B cell (primary cell): ENCODE data around the gene ERRFI1. TPM values are rescaled to one million over a fixed set of nuclear protein-coding genes. Genes with fewer than 3 reads are reported as not detected.

Experiments
- ATAC-seq: fragments of 200-7000 bp; cut with Tn5 transposase; one replicate; pipeline ENCODE4 v1.10.0; 2021; ENCODE audit warnings: low read depth, mild to moderate bottlenecking, moderate number of reproducible peaks, moderate library complexity
- CTCF ChIA-PET: fragments of 350-600 bp; sonication (Branson Sonifier 250); formaldehyde crosslinking; loops from one replicate; lab custom pipeline; 2021; ENCODE audit warnings: antibody characterized with exemption, inconsistent platforms; lab: Charles Lee
- POLR2A ChIA-PET: fragments of 350-600 bp; sonication (Branson Sonifier 250); formaldehyde crosslinking; loops from one replicate; lab custom pipeline; 2021; ENCODE audit warnings: antibody characterized with exemption; lab: Charles Lee
- DNase-seq: peaks from one replicate; pipeline ENCODE4 v3.0.0; 2013
- H2AFZ ChIP-seq: 2 replicates; pipeline ENCODE4 v1.6.1; 2012; ENCODE audit warnings: mild to moderate bottlenecking, low read depth, low read length; ENCODE audit not compliant: insufficient read depth, poor library complexity, severe bottlenecking
- H3K27ac ChIP-seq, 2 donors: 1 replicate in 1 of 2; 2 replicates in 1 of 2; pipeline ENCODE4 v1.5.1; 2012 to 2013; ENCODE audit warnings: low read length in 2 of 2, mild to moderate bottlenecking in 2 of 2, moderate library complexity in 1 of 2
- H3K27me3 ChIP-seq, 4 experiments: fragments of 200-600 bp in 1 of 4; sonication (generic) in 1 of 4; replicated peaks in 1 of 4; 1 replicate in 2 of 4; 2 replicates in 2 of 4; pipeline versions ENCODE4 v1.6.1 to v1.7.0; 2013 to 2016; ENCODE audit warnings: low read length in 3 of 4, mild to moderate bottlenecking in 2 of 4, mixed read lengths in 1 of 4, moderate library complexity in 1 of 4; ENCODE audit not compliant: insufficient read depth in 4 of 4, control insufficient read depth in 3 of 4; ENCODE audit errors: control extremely low read depth in 1 of 4
- H3K36me3 ChIP-seq, 2 experiments: replicated peaks in 1 of 2; 1 replicate in 1 of 2; 2 replicates in 1 of 2; pipeline versions ENCODE4 v1.6.1 to v1.7.1; 2013; ENCODE audit warnings: low read length in 1 of 2; ENCODE audit not compliant: insufficient read depth in 2 of 2, control insufficient read depth in 1 of 2; ENCODE audit errors: control extremely low read depth in 1 of 2, extremely low read depth in 1 of 2
- H3K4me1 ChIP-seq, 2 donors: fragments of 200-600 bp in 1 of 2; sonication (generic) in 1 of 2; 1 replicate in 1 of 2; 2 replicates in 1 of 2; pipeline versions ENCODE4 v1.5.1 to v1.6.1; 2013 to 2017; ENCODE audit warnings: low read length in 2 of 2; ENCODE audit not compliant: control insufficient read depth in 2 of 2, insufficient read depth in 2 of 2
- H3K4me2 ChIP-seq: replicated peaks from 2 replicates; pipeline ENCODE3; 2012; ENCODE audit warnings: mild to moderate bottlenecking, low read depth, low read length; ENCODE audit not compliant: poor library complexity, severe bottlenecking
- H3K4me3 ChIP-seq, 5 experiments: fragments of 200-600 bp in 1 of 5; sonication (generic) in 1 of 5; 1 replicate in 3 of 5; 2 replicates in 2 of 5; pipeline versions ENCODE4 v1.5.1 to v1.7.0; 2011 to 2016; ENCODE audit warnings: low read length in 4 of 5, mild to moderate bottlenecking in 4 of 5, low read depth in 2 of 5, control low read depth in 1 of 5, moderate library complexity in 1 of 5; ENCODE audit not compliant: insufficient read depth in 1 of 5; ENCODE audit errors: control extremely low read depth in 1 of 5, extremely low read depth in 1 of 5
- H3K79me2 ChIP-seq: fragments of 200-600 bp; sonication (generic); one replicate; pipeline ENCODE4 v1.6.0; 2016; ENCODE audit warnings: low read length; ENCODE audit not compliant: control insufficient read depth, insufficient read depth
- H3K9ac ChIP-seq: fragments of 200-600 bp; sonication (generic); 2 replicates; pipeline ENCODE4 v1.6.1; 2017; ENCODE audit warnings: mild to moderate bottlenecking, low read length, moderate library complexity
- H3K9me3 ChIP-seq, 3 donors: one replicate each; pipeline versions ENCODE4 v1.6.1 to v1.7.1; 2013; ENCODE audit warnings: low read length in 2 of 3; ENCODE audit not compliant: control insufficient read depth in 2 of 3, insufficient read depth in 1 of 3; ENCODE audit errors: control extremely low read depth in 1 of 3
- H4K20me1 ChIP-seq: 2 replicates; pipeline ENCODE4 v1.6.0; 2012; ENCODE audit warnings: mild to moderate bottlenecking, low read length; ENCODE audit not compliant: insufficient read depth, control insufficient read depth, poor library complexity, severe bottlenecking
- H3K27ac Mint-ChIP-seq: one replicate; pipeline ENCODE4 v1.8.0; 2021; ENCODE audit warnings: mixed read lengths
- H3K27me3 Mint-ChIP-seq: one replicate; pipeline ENCODE4 v1.8.0; 2021; ENCODE audit warnings: mixed read lengths
- H3K4me1 Mint-ChIP-seq: one replicate; pipeline ENCODE4 v1.8.0; 2021; ENCODE audit warnings: mixed read lengths
- H3K4me3 Mint-ChIP-seq: one replicate; pipeline ENCODE4 v1.8.0; 2021; ENCODE audit warnings: mixed read lengths
- H3K9me3 Mint-ChIP-seq: one replicate; pipeline ENCODE4 v1.8.0; 2022; ENCODE audit warnings: mixed read lengths; ENCODE audit not compliant: insufficient read depth
- EZH2 ChIP-seq: IDR thresholded peaks from 2 replicates; pipeline ENCODE4 v1.6.1; 2012; ENCODE audit warnings: borderline replicate concordance, low read depth, mild to moderate bottlenecking, moderate library complexity, low read length; ENCODE audit not compliant: insufficient read depth, poor library complexity, severe bottlenecking
- WGBS: methylation state at CpG from one replicate; pipeline ENCODE4 v1.1.5; 2013; ENCODE audit warnings: missing lambda C conversion rate; ENCODE audit not compliant: insufficient coverage; 5-methylcytosine and 5-hydroxymethylcytosine counted together
- intact Hi-C: fragments of 100-400 bp; cut with micrococcal nuclease; formaldehyde crosslinking; loops from one replicate; pipeline ENCODE4 v1.10.0; 2022
- polyA plus RNA-seq: library from polyadenylated mRNA; depleted of rRNA; stranded (reverse); fragments of >200 nt; gene quantifications from 2 replicates; pipeline ENCODE4 v1.2.3, GENCODE V29; 2012
- total RNA-seq, 2 donors: library from RNA; stranded (reverse); fragments of 120-200 nt in 1 of 2; gene quantifications; 1 replicate in 1 of 2; 2 replicates in 1 of 2; pipeline versions ENCODE4 v1.2.3 to v1.2.4, GENCODE V29; 2013 to 2022
- TF ChIP-seq, protein P1 (sequence below): fragments of 200-600 bp; IDR thresholded peaks from one replicate; pipeline ENCODE4 v1.8.0; 2022; ENCODE audit warnings: antibody characterized with exemption, mild to moderate bottlenecking

ERRFI1 gene
- total and polyA plus RNA-seq, 2 donors (not counting 1 experiment from before 2014, with no cell fraction given) = 1.5 to 2.0 TPM

GRCh38 chr1:8014381-8014988 lies 11.6 kb downstream of the ERRFI1 start:
- no peak for TF ChIP-seq EZH2
- TF ChIP-seq, protein P1, sequence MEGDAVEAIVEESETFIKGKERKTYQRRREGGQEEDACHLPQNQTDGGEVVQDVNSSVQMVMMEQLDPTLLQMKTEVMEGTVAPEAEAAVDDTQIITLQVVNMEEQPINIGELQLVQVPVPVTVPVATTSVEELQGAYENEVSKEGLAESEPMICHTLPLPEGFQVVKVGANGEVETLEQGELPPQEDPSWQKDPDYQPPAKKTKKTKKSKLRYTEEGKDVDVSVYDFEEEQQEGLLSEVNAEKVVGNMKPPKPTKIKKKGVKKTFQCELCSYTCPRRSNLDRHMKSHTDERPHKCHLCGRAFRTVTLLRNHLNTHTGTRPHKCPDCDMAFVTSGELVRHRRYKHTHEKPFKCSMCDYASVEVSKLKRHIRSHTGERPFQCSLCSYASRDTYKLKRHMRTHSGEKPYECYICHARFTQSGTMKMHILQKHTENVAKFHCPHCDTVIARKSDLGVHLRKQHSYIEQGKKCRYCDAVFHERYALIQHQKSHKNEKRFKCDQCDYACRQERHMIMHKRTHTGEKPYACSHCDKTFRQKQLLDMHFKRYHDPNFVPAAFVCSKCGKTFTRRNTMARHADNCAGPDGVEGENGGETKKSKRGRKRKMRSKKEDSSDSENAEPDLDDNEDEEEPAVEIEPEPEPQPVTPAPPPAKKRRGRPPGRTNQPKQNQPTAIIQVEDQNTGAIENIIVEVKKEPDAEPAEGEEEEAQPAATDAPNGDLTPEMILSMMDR = no peak
- Histone ChIP-seq H3K27me3 (peaks cover 0 to 25% (median 11%) of the 10 kb centered on the region in 4 experiments), H3K9ac (no peak overlapping the region), H3K4me1 (peaks cover 3 to 4% of the 10 kb centered on the region in 2 donors), H3K36me3 (no peaks in the 10 kb centered on the region), H3K9me3 (no peaks in the 10 kb centered on the region), H3K79me2 (no peaks in the 10 kb centered on the region), H2AFZ (no peak overlapping the region), H3K27ac (no peak overlapping the region), H3K4me2 (no peak overlapping the region), H4K20me1 (no peaks in the 10 kb centered on the region), H3K4me3 (no peak overlapping the region)
- Mint-ChIP-seq H3K4me1 (no peaks in the 10 kb centered on the region), H3K27me3 (peaks cover 27% of the 10 kb centered on the region), H3K27ac (no peak overlapping the region), H3K9me3 (no peaks in the 10 kb centered on the region), H3K4me3 (no peak overlapping the region)
- intact Hi-C loops = no loop called here
- WGBS = 86% methylated on average over 5 of the region's 10 CpGs
- POLR2A ChIA-PET = no interaction called here
- CTCF ChIA-PET = interaction anchor here (0.7 to 9.9 kb wide), 33 partner anchors 9 to 844 kb away, joined by 3 to 182 read pairs (median 5); partner anchors contain the start of genes ERRFI1 and PARK7
- no peak for ATAC-seq
- DNase-seq = no peak

- Histone ChIP-seq H3K4me2 (no peak overlapping the region), H3K27me3 (peaks cover 0 to 25% (median 11%) of the 10 kb centered on the region in 4 experiments), H3K9ac (no peak overlapping the region), H3K36me3 (no peaks in the 10 kb centered on the region), H3K9me3 (no peaks in the 10 kb centered on the region), H4K20me1 (no peaks in the 10 kb centered on the region), H2AFZ (no peak overlapping the region), H3K27ac (no peak overlapping the region), H3K4me3 (no peak overlapping the region), H3K4me1 (peaks cover 3 to 4% of the 10 kb centered on the region in 2 donors), H3K79me2 (no peaks in the 10 kb centered on the region)
- no peak overlapping the region for H3K27ac Mint-ChIP-seq
- DNase-seq (no peak), ATAC-seq (no peak)
- 85% methylated on average over 4 of the region's 6 CpGs for WGBS
- peaks cover 21% of the 10 kb centered on the region for H3K27me3 Mint-ChIP-seq
- no peak overlapping the region for H3K4me3 Mint-ChIP-seq
- TF ChIP-seq, protein P1 = no peak
- TF ChIP-seq EZH2 = no peak
- ChIA-PET CTCF (interaction anchor here (0.8 to 9.9 kb wide), 6 partner anchors 11 to 835 kb away, joined by 3 to 182 read pairs (median 26); no protein-coding TSS in a partner anchor), POLR2A (no interaction called here)
- intact Hi-C loops = no loop called here
- no peaks in the 10 kb centered on the region for H3K4me1 Mint-ChIP-seq
- H3K9me3 Mint-ChIP-seq = no peaks in the 10 kb centered on the region
Observed at GRCh38 chr1:8013800-8014199, 12.3 kb downstream of the ERRFI1 start.
